Measurements from ENCODE around the gene TMEM72.

TMEM72 gene

GRCh38 chr10:44944354-44944753 lies 33.2 kb downstream of the TMEM72 start:
- Histone ChIP-seq H3K79me2 (ENCODE audit: insufficient read depth, low read length) (no peaks in the 10 kb centered on the region), H3K27me3 (ENCODE audit: insufficient read depth, low read length, poor library complexity, severe bottlenecking) (no peaks in the 10 kb centered on the region), H3K9me3 (ENCODE audit: insufficient read depth, low read depth, low read length) (peaks cover 5% of the 10 kb centered on the region; the same call in 1 of the 2 replicates), H3F3A (ENCODE audit: low read depth) (no peaks in the 10 kb centered on the region), H3K9ac (ENCODE audit: low read depth, low read length, poor library complexity, severe bottlenecking) (no peak overlapping the region), H3K4me1 (ENCODE audit: insufficient read depth, low read length, poor library complexity, severe bottlenecking) (no peaks in the 10 kb centered on the region), H3K4me2 (ENCODE audit: low read depth, low read length, poor library complexity, severe bottlenecking) (no peak overlapping the region), H3K36me3 (ENCODE audit: insufficient read depth, low read length) (no peaks in the 10 kb centered on the region), H4K20me1 (ENCODE audit: insufficient read depth, low read length, poor library complexity, severe bottlenecking) (no peaks in the 10 kb centered on the region), H3K9me2 (replicated peaks; ENCODE audit: low read depth, low read length) (no peaks in the 10 kb centered on the region), H2AFZ (ENCODE audit: low read length) (no peak overlapping the region), H3K4me3 (ENCODE audit: low read length, poor library complexity, severe bottlenecking) (no peak overlapping the region)
- TF ChIP-seq CTCF (conservative IDR thresholded peaks at IDR 0.05; ENCODE audit: low read length) (no peak), EZH2phosphoT487 (IDR thresholded peaks at IDR 0.05; ENCODE audit: borderline replicate concordance) (no peak)

DNA sequence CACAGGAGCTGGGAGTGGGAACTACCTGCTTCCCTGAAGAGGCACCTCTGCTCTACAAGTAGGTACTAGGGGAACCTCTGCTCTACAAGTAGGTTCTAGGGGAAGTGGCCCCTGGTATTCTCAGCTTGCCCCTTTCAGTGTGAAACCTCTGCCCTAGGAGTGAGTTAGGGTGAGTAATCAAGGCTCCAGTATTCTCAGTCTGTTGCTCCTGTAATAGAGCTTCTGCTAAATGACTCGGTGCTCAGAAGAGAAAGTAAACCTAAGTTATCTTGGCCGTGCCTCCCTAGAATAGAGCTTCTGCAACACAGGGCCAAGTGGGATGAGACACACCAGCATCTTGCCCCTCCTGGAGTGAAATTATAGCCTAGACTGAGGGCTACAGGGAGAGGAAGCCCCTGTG lies 35.1 kb downstream of the TMEM72 start:
- Histone ChIP-seq H3K4me1 (ENCODE audit: insufficient read depth, low read length, poor library complexity, severe bottlenecking) (no peaks in the 10 kb centered on the region), H3F3A (ENCODE audit: low read depth) (no peaks in the 10 kb centered on the region), H4K20me1 (ENCODE audit: insufficient read depth, low read length, poor library complexity, severe bottlenecking) (no peaks in the 10 kb centered on the region), H3K27me3 (ENCODE audit: insufficient read depth, low read length, poor library complexity, severe bottlenecking) (no peaks in the 10 kb centered on the region), H3K36me3 (ENCODE audit: insufficient read depth, low read length) (no peaks in the 10 kb centered on the region), H2AFZ (ENCODE audit: low read length) (no peak overlapping the region), H3K4me2 (ENCODE audit: low read depth, low read length, poor library complexity, severe bottlenecking) (no peak overlapping the region), H3K9ac (ENCODE audit: low read depth, low read length, poor library complexity, severe bottlenecking) (no peak overlapping the region), H3K9me3 (ENCODE audit: insufficient read depth, low read depth, low read length) (peaks cover 5% of the 10 kb centered on the region; the same call in 1 of the 2 replicates), H3K79me2 (ENCODE audit: insufficient read depth, low read length) (no peaks in the 10 kb centered on the region), H3K4me3 (ENCODE audit: low read length, poor library complexity, severe bottlenecking) (no peak overlapping the region), H3K9me2 (replicated peaks; ENCODE audit: low read depth, low read length) (no peaks in the 10 kb centered on the region)
- TF ChIP-seq CTCF (conservative IDR thresholded peaks at IDR 0.05; ENCODE audit: low read length): no peak
- TF ChIP-seq EZH2phosphoT487 (IDR thresholded peaks at IDR 0.05; ENCODE audit: borderline replicate concordance): no peak

- Histone ChIP-seq H3K36me3 (ENCODE audit: insufficient read depth, low read length) (no peaks in the 10 kb centered on the region), H3K9me3 (ENCODE audit: insufficient read depth, low read depth, low read length) (peaks cover 5% of the 10 kb centered on the region; the same call in 1 of the 2 replicates), H3K9me2 (replicated peaks; ENCODE audit: low read depth, low read length) (no peaks in the 10 kb centered on the region), H3K4me2 (ENCODE audit: low read depth, low read length, poor library complexity, severe bottlenecking) (no peak overlapping the region), H3K4me3 (ENCODE audit: low read length, poor library complexity, severe bottlenecking) (no peak overlapping the region), H3K4me1 (ENCODE audit: insufficient read depth, low read length, poor library complexity, severe bottlenecking) (no peaks in the 10 kb centered on the region), H3F3A (ENCODE audit: low read depth) (no peaks in the 10 kb centered on the region), H2AFZ (ENCODE audit: low read length) (no peak overlapping the region), H4K20me1 (ENCODE audit: insufficient read depth, low read length, poor library complexity, severe bottlenecking) (no peaks in the 10 kb centered on the region), H3K79me2 (ENCODE audit: insufficient read depth, low read length) (no peaks in the 10 kb centered on the region), H3K9ac (ENCODE audit: low read depth, low read length, poor library complexity, severe bottlenecking) (no peak overlapping the region), H3K27me3 (ENCODE audit: insufficient read depth, low read length, poor library complexity, severe bottlenecking) (no peaks in the 10 kb centered on the region)
- TF ChIP-seq EZH2phosphoT487 (IDR thresholded peaks at IDR 0.05; ENCODE audit: borderline replicate concordance) (no peak), CTCF (conservative IDR thresholded peaks at IDR 0.05; ENCODE audit: low read length) (no peak)
Measured at GRCh38 chr10:44947371-44948152, 36.4 kb downstream of the TMEM72 start.
